Hepatocyte (in vitro differentiated cells): Measurements from ENCODE around the gene COL5A1. TPM values are rescaled to one million over a fixed set of nuclear protein-coding genes. Genes with fewer than 3 reads are reported as not detected.

ENCODE experiments used
- DNase-seq: peaks from one replicate; pipeline ENCODE4 v3.0.0-alpha.2; 2016; ENCODE audit warnings: low spot score
- H2AFZ ChIP-seq: fragments of 200-600 bp; sonication (generic); 2 replicates; pipeline ENCODE4 v1.6.0; 2016; ENCODE audit warnings: antibody characterized with exemption, mild to moderate bottlenecking
- H3K27ac ChIP-seq: fragments of 200-600 bp; sonication (generic); 2 replicates; pipeline ENCODE4 v1.5.1; 2016; ENCODE audit warnings: mild to moderate bottlenecking
- H3K27me3 ChIP-seq: fragments of 200-600 bp; sonication (generic); 2 replicates; pipeline ENCODE4 v1.6.1; 2016
- H3K36me3 ChIP-seq: fragments of 200-600 bp; sonication (generic); replicated peaks from 2 replicates; pipeline ENCODE4 v1.5.1; 2016; ENCODE audit warnings: low read depth; ENCODE audit not compliant: insufficient read depth
- H3K4me1 ChIP-seq: fragments of 200-600 bp; sonication (generic); 2 replicates; pipeline ENCODE4 v1.5.1; 2016; ENCODE audit warnings: mild to moderate bottlenecking, moderate library complexity; ENCODE audit not compliant: insufficient read depth
- H3K4me2 ChIP-seq: fragments of 200-600 bp; sonication (generic); 2 replicates; pipeline ENCODE4 v1.6.0; 2016
- H3K4me3 ChIP-seq: fragments of 200-600 bp; sonication (generic); 2 replicates; pipeline ENCODE4 v1.5.1; 2016; ENCODE audit warnings: mild to moderate bottlenecking
- H3K79me2 ChIP-seq: fragments of 200-600 bp; sonication (generic); 2 replicates; pipeline ENCODE4 v1.6.0; 2017; ENCODE audit warnings: mild to moderate bottlenecking
- H3K9me2 ChIP-seq: fragments of 200-600 bp; sonication (generic); replicated peaks from 2 replicates; pipeline ENCODE4 v1.6.0; 2017; ENCODE audit warnings: mild to moderate bottlenecking; ENCODE audit not compliant: insufficient read depth
- H3K9me3 ChIP-seq: fragments of 200-600 bp; sonication (generic); 2 replicates; pipeline ENCODE4 v1.5.1; 2016; ENCODE audit warnings: low read depth, mild to moderate bottlenecking
- H4K20me1 ChIP-seq: fragments of 200-600 bp; sonication (generic); 2 replicates; pipeline ENCODE4 v1.6.0; 2016; ENCODE audit warnings: mild to moderate bottlenecking; ENCODE audit not compliant: insufficient read depth, poor library complexity, severe bottlenecking
- EZH2 ChIP-seq: fragments of 200-600 bp; sonication (generic); IDR thresholded peaks from 2 replicates; pipeline ENCODE4 v1.6.1; 2016; ENCODE audit warnings: antibody characterized with exemption, mild to moderate bottlenecking, borderline replicate concordance
- EZH2phosphoT487 ChIP-seq: fragments of 200-600 bp; sonication (generic); IDR thresholded peaks from one replicate; pipeline ENCODE4 v1.6.1; 2018; ENCODE audit warnings: antibody characterized with exemption, mild to moderate bottlenecking, low read depth, moderate library complexity; ENCODE audit not compliant: unreplicated experiment, severe bottlenecking
- WGBS: methylation state at CpG from one replicate; pipeline ENCODE4 v1.1.6; 2016; ENCODE audit warnings: low lambda C conversion rate; ENCODE audit errors: missing lambda C conversion rate; 5-methylcytosine and 5-hydroxymethylcytosine counted together
- polyA plus RNA-seq: library from polyadenylated mRNA; unstranded; fragments of >200 nt; fragmentation: Nextera tagmentation; extraction: Ambion mirVana; gene quantifications from 2 replicates; pipeline ENCODE4 v1.2.1, GENCODE V29; 2016
- total RNA-seq: library from RNA; depleted of rRNA; stranded (reverse); fragments of >200 nt; gene quantifications from 2 replicates; pipeline ENCODE4 v1.2.3, GENCODE V29; 2014
- TF ChIP-seq, protein P1 (sequence below): fragments of 200-600 bp; sonication (generic); IDR thresholded peaks from 2 replicates; pipeline ENCODE4 v1.5.1; 2016; ENCODE audit warnings: antibody characterized with exemption, mild to moderate bottlenecking; ENCODE audit not compliant: poor library complexity

COL5A1 gene
- total and polyA plus RNA-seq, 2 experiments from 2014 or later, result 342 to 347 TPM

DNA sequence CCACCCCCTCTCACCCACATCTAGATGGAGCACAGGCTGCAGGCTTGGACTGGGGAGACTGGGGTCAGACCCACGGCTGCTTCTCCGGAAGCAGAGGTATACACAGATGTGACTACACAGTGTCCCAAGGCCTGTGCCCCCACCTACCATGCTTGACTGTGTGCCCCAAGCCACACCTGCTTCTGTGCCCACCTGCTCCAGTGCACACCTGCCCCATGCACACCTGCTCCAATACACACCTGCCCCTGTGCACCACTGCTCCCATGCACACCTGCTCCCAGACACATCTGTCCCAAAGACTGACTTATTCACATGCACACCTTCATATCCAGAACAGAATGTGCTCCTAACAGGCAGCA is 5.5 kb upstream of the COL5A1 start:
- Histone ChIP-seq H3K79me2 (no peaks in the 10 kb centered on the region), H3K9me3 (no peaks in the 10 kb centered on the region), H3K4me2 (no peak overlapping the region), H3K27me3 (no peaks in the 10 kb centered on the region), H3K27ac (no peak overlapping the region), H3K36me3 (no peaks in the 10 kb centered on the region), H2AFZ (no peak overlapping the region), H3K4me3 (no peak overlapping the region), H4K20me1 (no peaks in the 10 kb centered on the region), H3K4me1 (peaks cover 25% of the 10 kb centered on the region), H3K9me2 (no peaks in the 10 kb centered on the region)
- WGBS, result 100% methylated on average over 2 of the region's 2 CpGs
- no peak for DNase-seq
- TF ChIP-seq EZH2 (no peak), EZH2phosphoT487 (no peak)
- TF ChIP-seq, protein P1, sequence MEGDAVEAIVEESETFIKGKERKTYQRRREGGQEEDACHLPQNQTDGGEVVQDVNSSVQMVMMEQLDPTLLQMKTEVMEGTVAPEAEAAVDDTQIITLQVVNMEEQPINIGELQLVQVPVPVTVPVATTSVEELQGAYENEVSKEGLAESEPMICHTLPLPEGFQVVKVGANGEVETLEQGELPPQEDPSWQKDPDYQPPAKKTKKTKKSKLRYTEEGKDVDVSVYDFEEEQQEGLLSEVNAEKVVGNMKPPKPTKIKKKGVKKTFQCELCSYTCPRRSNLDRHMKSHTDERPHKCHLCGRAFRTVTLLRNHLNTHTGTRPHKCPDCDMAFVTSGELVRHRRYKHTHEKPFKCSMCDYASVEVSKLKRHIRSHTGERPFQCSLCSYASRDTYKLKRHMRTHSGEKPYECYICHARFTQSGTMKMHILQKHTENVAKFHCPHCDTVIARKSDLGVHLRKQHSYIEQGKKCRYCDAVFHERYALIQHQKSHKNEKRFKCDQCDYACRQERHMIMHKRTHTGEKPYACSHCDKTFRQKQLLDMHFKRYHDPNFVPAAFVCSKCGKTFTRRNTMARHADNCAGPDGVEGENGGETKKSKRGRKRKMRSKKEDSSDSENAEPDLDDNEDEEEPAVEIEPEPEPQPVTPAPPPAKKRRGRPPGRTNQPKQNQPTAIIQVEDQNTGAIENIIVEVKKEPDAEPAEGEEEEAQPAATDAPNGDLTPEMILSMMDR, result no peak

DNA sequence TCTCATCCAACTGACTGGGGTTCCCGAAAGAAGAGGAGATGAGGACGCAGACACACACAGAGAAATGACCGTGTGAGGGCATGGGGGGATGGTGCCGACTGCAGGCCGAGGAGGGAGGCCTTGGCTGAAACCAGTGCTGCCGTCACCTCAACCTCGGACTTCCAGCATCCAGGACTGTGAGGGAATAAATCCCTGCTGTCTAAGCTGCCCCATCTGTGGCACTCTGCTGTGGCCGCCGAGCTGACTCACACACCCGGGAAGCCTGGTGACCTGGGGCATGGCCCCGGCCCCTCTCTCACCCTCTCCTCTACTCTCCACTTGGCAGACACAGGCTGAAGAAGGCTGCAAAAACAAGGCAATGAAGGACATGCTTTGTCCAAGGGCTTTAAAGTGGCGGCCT is 4.4 kb upstream of the COL5A1 start:
- no peak for DNase-seq
- H3K9me3 ChIP-seq, result no peaks in the 10 kb centered on the region
- no peaks in the 10 kb centered on the region for H3K36me3 ChIP-seq
- no peak overlapping the region for H3K4me2 ChIP-seq
- no peaks in the 10 kb centered on the region for H3K27me3 ChIP-seq
- no peaks in the 10 kb centered on the region for H3K9me2 ChIP-seq
- no peak overlapping the region for H2AFZ ChIP-seq
- peak overlapping the region; percentile 43 for H3K27ac ChIP-seq
- 42% methylated on average over 12 of the region's 12 CpGs for WGBS
- no peaks in the 10 kb centered on the region for H4K20me1 ChIP-seq
- no peak for TF ChIP-seq EZH2phosphoT487
- TF ChIP-seq, protein P1, result peak; percentile 30
- no peak overlapping the region for H3K4me3 ChIP-seq
- peaks cover 25% of the 10 kb centered on the region for H3K4me1 ChIP-seq
- H3K79me2 ChIP-seq, result peaks cover 4% of the 10 kb centered on the region

DNA sequence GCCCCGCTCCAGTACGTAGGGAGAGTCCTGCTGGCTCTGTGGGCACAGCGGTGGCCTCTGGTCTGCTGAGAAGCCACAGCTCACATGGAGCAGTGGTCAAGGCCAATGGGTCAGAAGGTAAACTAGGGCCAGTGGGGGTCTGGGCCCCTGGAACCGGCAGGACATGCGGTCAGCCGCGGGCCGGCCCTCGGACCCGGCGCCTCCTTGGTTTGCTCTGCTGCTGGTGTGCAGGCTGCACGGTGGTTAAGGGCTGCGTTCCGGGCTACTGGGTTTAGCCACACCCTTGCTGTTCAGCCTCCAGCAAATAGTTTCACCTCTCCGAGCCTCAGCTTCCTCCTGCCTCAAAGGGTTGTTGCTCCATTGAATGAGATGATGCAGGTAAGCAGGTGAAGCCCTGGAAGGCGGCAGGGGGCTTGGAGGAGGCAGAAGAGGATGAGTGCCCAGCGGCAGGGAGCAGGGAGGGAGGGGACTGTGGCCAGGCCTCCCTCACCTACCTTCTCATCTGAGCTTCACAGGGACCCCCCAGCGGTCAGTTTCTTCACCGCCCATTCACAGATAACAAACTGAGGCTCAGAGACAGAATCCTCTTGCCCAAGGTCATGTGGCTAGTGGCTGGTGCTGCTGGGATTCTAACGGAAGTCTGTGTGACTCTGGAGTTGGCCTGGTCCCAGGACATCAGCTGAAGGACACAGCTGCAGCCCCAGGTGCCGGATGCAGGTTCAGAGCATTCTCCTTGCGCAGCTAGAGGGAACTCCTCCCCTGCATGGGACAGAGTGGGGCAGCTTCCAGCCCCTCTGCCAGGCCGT is 3.7 kb upstream of the COL5A1 start:
- no peak overlapping the region for H2AFZ ChIP-seq
- H3K4me2 ChIP-seq, result no peak overlapping the region
- H3K4me1 ChIP-seq, result peaks cover 25% of the 10 kb centered on the region
- no peak for DNase-seq
- no peaks in the 10 kb centered on the region for H3K9me2 ChIP-seq
- TF ChIP-seq EZH2 (no peak), EZH2phosphoT487 (no peak)
- TF ChIP-seq, protein P1, result no peak
- H4K20me1 ChIP-seq, result peaks cover 2% of the 10 kb centered on the region
- no peaks in the 10 kb centered on the region for H3K36me3 ChIP-seq
- H3K27me3 ChIP-seq, result no peaks in the 10 kb centered on the region
- WGBS, result 85% methylated on average over 23 of the region's 23 CpGs
- peak overlapping the region; percentile 43 for H3K27ac ChIP-seq
- peaks cover 10% of the 10 kb centered on the region for H3K79me2 ChIP-seq
- no peak overlapping the region for H3K4me3 ChIP-seq
- H3K9me3 ChIP-seq, result no peaks in the 10 kb centered on the region
